NCI-H2107 treated with DMSO at 0.1 percent for 48 hours (cell line): ENCODE data around the gene MAGI1.

Source experiments
- DNase-seq: peaks from one replicate; lab custom pipeline; 2025; ENCODE audit not compliant: unreplicated experiment; lab: John Stamatoyannopoulos, UW

Gene MAGI1

GRCh38 chr3:65400899-65401298, 637.8 kb downstream of the MAGI1 start:
- no peak for DNase-seq

- no peak for DNase-seq
Measured at GRCh38 chr3:65398953-65399352, 639.8 kb downstream of the MAGI1 start.

GRCh38 chr3:65396078-65396477, 642.6 kb downstream of the MAGI1 start:
- DNase-seq: no peak

GRCh38 chr3:65391068-65391467, 647.6 kb downstream of the MAGI1 start:
- no peak for DNase-seq

GRCh38 chr3:65385805-65386204, 652.9 kb downstream of the MAGI1 start:
- DNase-seq: no peak

GRCh38 chr3:65381496-65382010, 657.2 kb downstream of the MAGI1 start:
- no peak for DNase-seq

- DNase-seq: no peak
Measured at GRCh38 chr3:65379223-65379622, 659.5 kb downstream of the MAGI1 start.

GRCh38 chr3:65377637-65378036, 661.1 kb downstream of the MAGI1 start:
- DNase-seq: no peak

GRCh38 chr3:65376426-65376825, 662.3 kb downstream of the MAGI1 start:
- DNase-seq: no peak

- no peak for DNase-seq
Measured at GRCh38 chr3:65371053-65371452, 667.7 kb downstream of the MAGI1 start.

- no peak for DNase-seq
Measured at GRCh38 chr3:65368866-65369265, 669.9 kb downstream of the MAGI1 start.

- no peak for DNase-seq
Measured at GRCh38 chr3:65362688-65363087, 676.0 kb downstream of the MAGI1 start.

- no peak for DNase-seq
Measured at GRCh38 chr3:65361448-65361847, 677.3 kb downstream of the MAGI1 start.

- no peak for DNase-seq
Measured at GRCh38 chr3:65356331-65357248, 682.1 kb downstream of the MAGI1 start.

GRCh38 chr3:65354880-65355279, 683.8 kb downstream of the MAGI1 start:
- DNase-seq: no peak

GRCh38 chr3:65352951-65353350, 685.8 kb downstream of the MAGI1 start:
- no peak for DNase-seq

GRCh38 chr3:65351753-65352152, 687.0 kb downstream of the MAGI1 start:
- no peak for DNase-seq

- DNase-seq: no peak
Measured at GRCh38 chr3:65350801-65351476, 687.8 kb downstream of the MAGI1 start.

GRCh38 chr3:65348398-65348995, 690.2 kb downstream of the MAGI1 start:
- no peak for DNase-seq

GRCh38 chr3:65347166-65347565, 691.6 kb downstream of the MAGI1 start:
- DNase-seq: no peak

- DNase-seq: no peak
Measured at GRCh38 chr3:65344846-65345245, 693.9 kb downstream of the MAGI1 start.

- DNase-seq: no peak
Measured at GRCh38 chr3:65344444-65344843, 694.3 kb downstream of the MAGI1 start.
